Caco-2 (cell line): Measurements from ENCODE around the gene DIAPH2. TPM values are rescaled to one million over a fixed set of nuclear protein-coding genes. Genes with fewer than 3 reads are reported as not detected.

Experiments
- BruUV-seq: library from RNA; stranded (reverse); fragments of 400-500 nt; replicated peaks from 2 replicates; lab custom pipeline; 2021; lab: Mats Ljungman, UMichigan
- CTCF ChIA-PET: fragments of 300-600 bp; sonication (Branson Sonifier 250); formaldehyde crosslinking; loops from one replicate; lab custom pipeline; 2022; ENCODE audit warnings: antibody characterized with exemption; lab: Charles Lee
- POLR2A ChIA-PET: fragments of 300-600 bp; sonication (Branson Sonifier 250); formaldehyde crosslinking; loops from one replicate; lab custom pipeline; 2022; ENCODE audit warnings: antibody characterized with exemption; lab: Charles Lee
- DNase-seq, 2 experiments: peaks; one replicate each; pipeline versions ENCODE4 v3.0.0 to v3.0.0-alpha.2; 2020 to 2022
- H3K27me3 ChIP-seq: replicated peaks from 2 replicates; pipeline ENCODE4 v1.6.0; 2011; ENCODE audit warnings: low read length; ENCODE audit not compliant: control insufficient read depth, insufficient read depth
- H3K36me3 ChIP-seq: 2 replicates; pipeline ENCODE4 v1.5.1; 2011; ENCODE audit warnings: low read length; ENCODE audit not compliant: control insufficient read depth, insufficient read depth
- H3K4me1 ChIP-seq: fragments of 250-450 bp; sonication (Bioruptor Pico); 2 replicates; pipeline ENCODE4 v1.5.1; 2020; ENCODE audit warnings: mild to moderate bottlenecking
- H3K4me3 ChIP-seq: 2 replicates; pipeline ENCODE4 v1.5.1; 2011; ENCODE audit warnings: low read depth, mild to moderate bottlenecking, control low read depth, low read length
- H3K9me3 ChIP-seq: fragments of 250-450 bp; sonication (Bioruptor Pico); 2 replicates; pipeline ENCODE4 v1.5.1; 2020; ENCODE audit warnings: mild to moderate bottlenecking, moderate library complexity
- H3K27ac Mint-ChIP-seq: one replicate; pipeline ENCODE4 v1.8.0; 2022; ENCODE audit warnings: mixed read lengths; ENCODE audit not compliant: unreplicated experiment
- H3K27me3 Mint-ChIP-seq: one replicate; pipeline ENCODE4 v1.8.0; 2022; ENCODE audit warnings: mixed read lengths; ENCODE audit not compliant: insufficient read depth, unreplicated experiment
- H3K36me3 Mint-ChIP-seq: one replicate; pipeline ENCODE4 v1.8.0; 2022; ENCODE audit warnings: mild to moderate bottlenecking, mixed read lengths; ENCODE audit not compliant: insufficient read depth, unreplicated experiment
- H3K4me1 Mint-ChIP-seq: one replicate; pipeline ENCODE4 v1.8.0; 2022; ENCODE audit warnings: low read depth, mixed read lengths; ENCODE audit not compliant: unreplicated experiment
- H3K4me3 Mint-ChIP-seq: one replicate; pipeline ENCODE4 v1.8.0; 2022; ENCODE audit warnings: mild to moderate bottlenecking, moderate library complexity, mixed read lengths; ENCODE audit not compliant: unreplicated experiment
- H3K9me3 Mint-ChIP-seq: one replicate; pipeline ENCODE4 v1.8.0; 2022; ENCODE audit warnings: mixed read lengths; ENCODE audit not compliant: unreplicated experiment
- intact Hi-C: fragments of 100-400 bp; cut with micrococcal nuclease; formaldehyde crosslinking; loops from one replicate; pipeline ENCODE4 v1.10.0; 2022; ENCODE audit not compliant: unreplicated experiment
- total RNA-seq: library from RNA; stranded (reverse); gene quantifications from 2 replicates; pipeline ENCODE4 v1.2.3, GENCODE V29; 2022
- TF ChIP-seq, protein P1 (sequence below), 2 experiments: fragments of 200-600 bp in 1 of 2; IDR thresholded peaks; 1 replicate in 1 of 2; 2 replicates in 1 of 2; pipeline versions ENCODE4 v1.5.1 to v1.8.0; 2011 to 2022; ENCODE audit warnings: antibody characterized with exemption in 1 of 2, control low read depth in 1 of 2, inconsistent platforms in 1 of 2, low read depth in 1 of 2, low read length in 1 of 2, mild to moderate bottlenecking in 1 of 2, moderate library complexity in 1 of 2; ENCODE audit not compliant: insufficient read depth in 1 of 2, severe bottlenecking in 1 of 2, unreplicated experiment in 1 of 2

Gene DIAPH2
- total RNA-seq, 1 experiment from 2014 or later, result 16.1 TPM

DNA sequence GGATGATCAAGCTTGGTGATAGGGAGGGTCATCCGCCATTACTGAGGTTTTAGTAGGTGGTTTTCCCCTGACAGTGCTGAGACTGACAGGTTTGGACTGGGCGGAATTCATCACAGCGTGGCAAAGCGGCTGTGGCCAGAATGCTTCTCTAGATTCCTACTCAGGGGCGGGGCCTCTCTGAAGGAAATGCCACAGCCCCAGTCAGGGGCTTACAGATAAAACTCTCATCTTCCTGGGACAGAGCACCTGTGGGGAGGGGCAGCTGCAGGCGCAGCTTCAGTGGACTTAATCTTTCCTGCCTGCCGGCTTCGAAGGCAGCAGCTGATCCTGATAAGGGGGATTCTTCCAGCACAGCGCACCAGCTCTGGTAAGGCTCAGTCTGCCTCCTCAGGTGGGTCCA is 515.8 kb downstream of the DIAPH2 start:
- no TSS peak for BruUV-seq
- Mint-ChIP-seq H3K4me3 (no peak overlapping the region), H3K36me3 (no peaks in the 10 kb centered on the region), H3K27ac (no peak overlapping the region), H3K27me3 (no peaks in the 10 kb centered on the region), H3K4me1 (no peaks in the 10 kb centered on the region), H3K9me3 (peaks cover 18% of the 10 kb centered on the region)
- CTCF ChIA-PET, result interaction anchor here (0.6 kb wide), 1 partner anchor 94 kb away, joined by 3 read pairs; no protein-coding TSS in a partner anchor
- Histone ChIP-seq H3K9me3 (no peaks in the 10 kb centered on the region), H3K4me3 (no peak overlapping the region), H3K4me1 (no peaks in the 10 kb centered on the region), H3K27me3 (no peaks in the 10 kb centered on the region), H3K36me3 (no peaks in the 10 kb centered on the region)
- no peak for DNase-seq
- intact Hi-C loops, result no loop called here
- POLR2A ChIA-PET, result no interaction called here
- TF ChIP-seq, protein P1, sequence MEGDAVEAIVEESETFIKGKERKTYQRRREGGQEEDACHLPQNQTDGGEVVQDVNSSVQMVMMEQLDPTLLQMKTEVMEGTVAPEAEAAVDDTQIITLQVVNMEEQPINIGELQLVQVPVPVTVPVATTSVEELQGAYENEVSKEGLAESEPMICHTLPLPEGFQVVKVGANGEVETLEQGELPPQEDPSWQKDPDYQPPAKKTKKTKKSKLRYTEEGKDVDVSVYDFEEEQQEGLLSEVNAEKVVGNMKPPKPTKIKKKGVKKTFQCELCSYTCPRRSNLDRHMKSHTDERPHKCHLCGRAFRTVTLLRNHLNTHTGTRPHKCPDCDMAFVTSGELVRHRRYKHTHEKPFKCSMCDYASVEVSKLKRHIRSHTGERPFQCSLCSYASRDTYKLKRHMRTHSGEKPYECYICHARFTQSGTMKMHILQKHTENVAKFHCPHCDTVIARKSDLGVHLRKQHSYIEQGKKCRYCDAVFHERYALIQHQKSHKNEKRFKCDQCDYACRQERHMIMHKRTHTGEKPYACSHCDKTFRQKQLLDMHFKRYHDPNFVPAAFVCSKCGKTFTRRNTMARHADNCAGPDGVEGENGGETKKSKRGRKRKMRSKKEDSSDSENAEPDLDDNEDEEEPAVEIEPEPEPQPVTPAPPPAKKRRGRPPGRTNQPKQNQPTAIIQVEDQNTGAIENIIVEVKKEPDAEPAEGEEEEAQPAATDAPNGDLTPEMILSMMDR (IDR thresholded peaks at IDR 0.05; ENCODE audit: insufficient read depth in 1 of 2, low read depth in 1 of 2, low read length in 1 of 2, severe bottlenecking in 1 of 2, unreplicated experiment in 1 of 2), result no peak

DNA sequence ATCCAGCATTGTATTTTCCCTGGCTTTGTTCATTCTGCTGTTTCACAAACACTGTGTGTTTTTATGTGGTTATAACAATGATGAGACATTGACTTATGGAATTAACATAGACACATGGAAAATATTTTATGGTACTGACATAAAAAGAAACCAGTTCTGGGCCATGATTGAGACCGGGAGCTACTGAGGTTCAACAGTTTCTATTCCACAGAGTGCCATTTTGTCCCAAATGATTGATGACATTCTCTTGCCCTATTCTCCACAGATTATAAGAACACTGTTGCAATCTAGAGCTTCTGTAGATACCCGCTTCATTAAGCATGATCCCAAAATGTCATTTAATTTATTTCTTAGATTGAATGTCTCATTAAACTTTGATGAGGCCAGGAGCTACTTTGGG is 525.9 kb downstream of the DIAPH2 start:
- intact Hi-C loops, result no loop called here

GRCh38 chrX:97211070-97211469 is 526.4 kb downstream of the DIAPH2 start:
- no peaks in the 10 kb centered on the region for H3K36me3 Mint-ChIP-seq
- no peak for DNase-seq
- H3K9me3 ChIP-seq, result no peaks in the 10 kb centered on the region
- H3K9me3 Mint-ChIP-seq, result no peaks in the 10 kb centered on the region
- TF ChIP-seq, protein P1 (IDR thresholded peaks at IDR 0.05; ENCODE audit: insufficient read depth in 1 of 2, low read depth in 1 of 2, low read length in 1 of 2, severe bottlenecking in 1 of 2, unreplicated experiment in 1 of 2), result no peak
- no peaks in the 10 kb centered on the region for H3K4me1 Mint-ChIP-seq
- H3K36me3 ChIP-seq, result no peaks in the 10 kb centered on the region
- intact Hi-C loops, result no loop called here
- CTCF ChIA-PET, result no interaction called here
- H3K27me3 Mint-ChIP-seq, result no peaks in the 10 kb centered on the region
- no peak overlapping the region for H3K27ac Mint-ChIP-seq
- H3K4me3 ChIP-seq, result no peak overlapping the region
- H3K4me3 Mint-ChIP-seq, result no peak overlapping the region
- no TSS peak for BruUV-seq
- no peaks in the 10 kb centered on the region for H3K27me3 ChIP-seq
- POLR2A ChIA-PET, result no interaction called here
- H3K4me1 ChIP-seq, result no peaks in the 10 kb centered on the region

More for the DNA sequence above, 525.9 kb downstream of the DIAPH2 start:
- H3K27ac Mint-ChIP-seq, result no peak overlapping the region
- no TSS peak for BruUV-seq
- H3K4me1 Mint-ChIP-seq, result no peaks in the 10 kb centered on the region
- Histone ChIP-seq H3K36me3 (no peaks in the 10 kb centered on the region), H3K9me3 (no peaks in the 10 kb centered on the region), H3K27me3 (no peaks in the 10 kb centered on the region), H3K4me3 (no peak overlapping the region), H3K4me1 (no peaks in the 10 kb centered on the region)
- H3K4me3 Mint-ChIP-seq, result no peak overlapping the region
- H3K9me3 Mint-ChIP-seq, result no peaks in the 10 kb centered on the region
- CTCF ChIA-PET, result no interaction called here
- TF ChIP-seq, protein P1 (IDR thresholded peaks at IDR 0.05; ENCODE audit: insufficient read depth in 1 of 2, low read depth in 1 of 2, low read length in 1 of 2, severe bottlenecking in 1 of 2, unreplicated experiment in 1 of 2), result no peak
- POLR2A ChIA-PET, result no interaction called here
- no peak for DNase-seq
- H3K36me3 Mint-ChIP-seq, result no peaks in the 10 kb centered on the region
- no peaks in the 10 kb centered on the region for H3K27me3 Mint-ChIP-seq
